Endothelial cell of umbilical vein (primary cell): ENCODE data around the gene ZFYVE9.

ENCODE experiments used
- TF ChIP-seq, protein P1 (sequence below), 2 donors: IDR thresholded peaks; 1 replicate in 1 of 2; 2 replicates in 1 of 2; pipeline ENCODE4 v1.5.1; 2011; ENCODE audit warnings: low read length in 2 of 2, mild to moderate bottlenecking in 2 of 2, moderate library complexity in 2 of 2, control low read depth in 1 of 2, inconsistent platforms in 1 of 2, low read depth in 1 of 2; ENCODE audit not compliant: insufficient read depth in 1 of 2; ENCODE audit errors: extremely low read depth in 1 of 2
- TF ChIP-seq, protein P2 (sequence below): IDR thresholded peaks from 2 replicates; pipeline ENCODE4 v1.6.1; 2011; ENCODE audit not compliant: insufficient read depth, insufficient read length

- TF ChIP-seq, protein P1, sequence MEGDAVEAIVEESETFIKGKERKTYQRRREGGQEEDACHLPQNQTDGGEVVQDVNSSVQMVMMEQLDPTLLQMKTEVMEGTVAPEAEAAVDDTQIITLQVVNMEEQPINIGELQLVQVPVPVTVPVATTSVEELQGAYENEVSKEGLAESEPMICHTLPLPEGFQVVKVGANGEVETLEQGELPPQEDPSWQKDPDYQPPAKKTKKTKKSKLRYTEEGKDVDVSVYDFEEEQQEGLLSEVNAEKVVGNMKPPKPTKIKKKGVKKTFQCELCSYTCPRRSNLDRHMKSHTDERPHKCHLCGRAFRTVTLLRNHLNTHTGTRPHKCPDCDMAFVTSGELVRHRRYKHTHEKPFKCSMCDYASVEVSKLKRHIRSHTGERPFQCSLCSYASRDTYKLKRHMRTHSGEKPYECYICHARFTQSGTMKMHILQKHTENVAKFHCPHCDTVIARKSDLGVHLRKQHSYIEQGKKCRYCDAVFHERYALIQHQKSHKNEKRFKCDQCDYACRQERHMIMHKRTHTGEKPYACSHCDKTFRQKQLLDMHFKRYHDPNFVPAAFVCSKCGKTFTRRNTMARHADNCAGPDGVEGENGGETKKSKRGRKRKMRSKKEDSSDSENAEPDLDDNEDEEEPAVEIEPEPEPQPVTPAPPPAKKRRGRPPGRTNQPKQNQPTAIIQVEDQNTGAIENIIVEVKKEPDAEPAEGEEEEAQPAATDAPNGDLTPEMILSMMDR (IDR thresholded peaks at IDR 0.05; ENCODE audit: extremely low read depth in 1 of 2, insufficient read depth in 1 of 2, low read depth in 1 of 2, low read length in 2 of 2): no peak
- TF ChIP-seq, protein P2, sequence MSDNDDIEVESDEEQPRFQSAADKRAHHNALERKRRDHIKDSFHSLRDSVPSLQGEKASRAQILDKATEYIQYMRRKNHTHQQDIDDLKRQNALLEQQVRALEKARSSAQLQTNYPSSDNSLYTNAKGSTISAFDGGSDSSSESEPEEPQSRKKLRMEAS: no peak
Measured at GRCh38 chr1:52393174-52393573, 251.3 kb downstream of the ZFYVE9 start.
